Erythroblast (primary cell): Measurements from ENCODE around the gene MKX.

Source experiments
- GATA1 ChIP-seq: IDR thresholded peaks from 2 replicates; pipeline ENCODE4 v1.6.1; 2011; ENCODE audit warnings: low read depth, mild to moderate bottlenecking, control low read depth, low read length, moderate library complexity
- POLR2A ChIP-seq: IDR thresholded peaks from 2 replicates; pipeline ENCODE4 v1.6.1; 2011; ENCODE audit warnings: mild to moderate bottlenecking, low read length

GRCh38 chr10:27743012-27743876 lies 2.4 kb downstream of the MKX start:
- no peak for TF ChIP-seq POLR2A
- TF ChIP-seq GATA1, result no peak
